HEK293 (cell line): ENCODE results near the gene ADPRHL1.

Source experiments
- MZF1 ChIP-seq: fragments of 450-650 bp; formaldehyde crosslinking; IDR thresholded peaks from 2 replicates; pipeline ENCODE4 v1.5.1; 2017; ENCODE audit warnings: missing biosample characterization, missing genetic modification characterization, borderline replicate concordance
- REPIN1 ChIP-seq: fragments of 450-650 bp; formaldehyde crosslinking; IDR thresholded peaks from 2 replicates; pipeline ENCODE4 v1.5.1; 2017; ENCODE audit warnings: missing biosample characterization, missing genetic modification characterization, low read depth
- ZNF121 ChIP-seq: fragments of 450-650 bp; formaldehyde crosslinking; IDR thresholded peaks from 2 replicates; pipeline ENCODE4 v1.5.1; 2016; ENCODE audit warnings: missing biosample characterization, missing genetic modification characterization
- ZNF571 ChIP-seq: fragments of 450-650 bp; formaldehyde crosslinking; IDR thresholded peaks from 2 replicates; pipeline ENCODE4 v1.5.0; 2017; ENCODE audit warnings: missing biosample characterization, missing genetic modification characterization
- ZNF629 ChIP-seq: fragments of 450-650 bp; formaldehyde crosslinking; IDR thresholded peaks from 2 replicates; pipeline ENCODE4 v1.5.1; 2017; ENCODE audit warnings: missing biosample characterization, missing genetic modification characterization
- TF ChIP-seq, protein P1 (sequence below): fragments of 450-650 bp; formaldehyde crosslinking; IDR thresholded peaks from 2 replicates; pipeline ENCODE4 v1.5.1; 2016; ENCODE audit warnings: missing biosample characterization, missing genetic modification characterization
- TF ChIP-seq, protein P2 (sequence below): fragments of 450-650 bp; formaldehyde crosslinking; IDR thresholded peaks from 2 replicates; pipeline ENCODE4 v1.5.1; 2016; ENCODE audit warnings: missing biosample characterization, missing genetic modification characterization
- TF ChIP-seq, protein P3 (sequence below): fragments of 450-650 bp; formaldehyde crosslinking; IDR thresholded peaks from 2 replicates; pipeline ENCODE4 v1.5.1; 2016; ENCODE audit warnings: missing biosample characterization, missing genetic modification characterization, low read depth
- TF ChIP-seq, protein P4 (sequence below): fragments of 450-650 bp; formaldehyde crosslinking; IDR thresholded peaks from 2 replicates; pipeline ENCODE4 v1.5.1; 2017; ENCODE audit warnings: missing biosample characterization, missing genetic modification characterization
- TF ChIP-seq, protein P5 (sequence below): fragments of 450-650 bp; formaldehyde crosslinking; IDR thresholded peaks from 2 replicates; pipeline ENCODE4 v1.5.1; 2016; ENCODE audit warnings: missing biosample characterization, missing genetic modification characterization
- TF ChIP-seq, protein P6 (sequence below): sonication (generic); formaldehyde crosslinking; IDR thresholded peaks from 2 replicates; pipeline ENCODE4 v1.8.1; 2022; ENCODE audit warnings: mild to moderate bottlenecking, moderate library complexity, missing genetic modification reagents
- TF ChIP-seq, protein P7 (sequence below): fragments of 450-650 bp; formaldehyde crosslinking; IDR thresholded peaks from 2 replicates; pipeline ENCODE4 v1.5.1; 2016; ENCODE audit warnings: missing biosample characterization, missing genetic modification characterization
- TF ChIP-seq, protein P8 (sequence below): fragments of 450-650 bp; formaldehyde crosslinking; IDR thresholded peaks from 2 replicates; pipeline ENCODE4 v1.5.0; 2017; ENCODE audit warnings: missing biosample characterization, missing genetic modification characterization, borderline replicate concordance

DNA sequence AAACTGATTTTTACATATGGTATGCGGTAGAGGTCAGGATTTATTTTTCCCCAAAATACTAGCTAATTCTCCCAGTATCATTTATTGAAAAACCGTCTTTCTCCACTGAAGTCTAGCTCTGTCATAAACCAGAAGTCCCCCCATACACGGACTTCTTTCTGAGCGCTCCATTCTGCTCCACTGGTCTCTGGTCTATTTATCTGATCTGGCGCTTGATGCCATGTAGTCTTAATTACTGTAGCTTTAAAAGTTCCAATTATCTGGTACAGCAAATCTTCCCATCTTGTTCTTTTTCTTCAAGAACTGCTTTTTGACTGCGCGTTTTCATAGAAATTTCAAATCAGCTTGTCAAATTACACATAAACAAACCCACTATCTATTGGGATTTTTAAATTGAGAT lies 23.5 kb upstream of the ADPRHL1 start:
- TF ChIP-seq, protein P1, sequence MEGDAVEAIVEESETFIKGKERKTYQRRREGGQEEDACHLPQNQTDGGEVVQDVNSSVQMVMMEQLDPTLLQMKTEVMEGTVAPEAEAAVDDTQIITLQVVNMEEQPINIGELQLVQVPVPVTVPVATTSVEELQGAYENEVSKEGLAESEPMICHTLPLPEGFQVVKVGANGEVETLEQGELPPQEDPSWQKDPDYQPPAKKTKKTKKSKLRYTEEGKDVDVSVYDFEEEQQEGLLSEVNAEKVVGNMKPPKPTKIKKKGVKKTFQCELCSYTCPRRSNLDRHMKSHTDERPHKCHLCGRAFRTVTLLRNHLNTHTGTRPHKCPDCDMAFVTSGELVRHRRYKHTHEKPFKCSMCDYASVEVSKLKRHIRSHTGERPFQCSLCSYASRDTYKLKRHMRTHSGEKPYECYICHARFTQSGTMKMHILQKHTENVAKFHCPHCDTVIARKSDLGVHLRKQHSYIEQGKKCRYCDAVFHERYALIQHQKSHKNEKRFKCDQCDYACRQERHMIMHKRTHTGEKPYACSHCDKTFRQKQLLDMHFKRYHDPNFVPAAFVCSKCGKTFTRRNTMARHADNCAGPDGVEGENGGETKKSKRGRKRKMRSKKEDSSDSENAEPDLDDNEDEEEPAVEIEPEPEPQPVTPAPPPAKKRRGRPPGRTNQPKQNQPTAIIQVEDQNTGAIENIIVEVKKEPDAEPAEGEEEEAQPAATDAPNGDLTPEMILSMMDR (tag by site-specific recombination): no peak
- TF ChIP-seq, protein P2, sequence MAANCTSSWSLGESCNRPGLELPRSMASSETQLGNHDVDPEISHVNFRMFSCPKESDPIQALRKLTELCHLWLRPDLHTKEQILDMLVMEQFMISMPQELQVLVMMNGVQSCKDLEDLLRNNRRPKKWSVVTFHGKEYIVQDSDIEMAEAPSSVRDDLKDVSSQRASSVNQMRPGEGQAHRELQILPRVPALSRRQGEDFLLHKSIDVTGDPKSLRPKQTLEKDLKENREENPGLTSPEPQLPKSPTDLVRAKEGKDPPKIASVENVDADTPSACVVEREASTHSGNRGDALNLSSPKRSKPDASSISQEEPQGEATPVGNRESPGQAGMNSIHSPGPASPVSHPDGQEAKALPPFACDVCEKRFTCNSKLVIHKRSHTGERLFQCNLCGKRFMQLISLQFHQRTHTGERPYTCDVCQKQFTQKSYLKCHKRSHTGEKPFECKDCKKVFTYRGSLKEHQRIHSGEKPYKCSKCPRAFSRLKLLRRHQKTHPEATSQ (tag by site-specific recombination): no peak
- no peak for TF ChIP-seq ZNF629
- TF ChIP-seq REPIN1 (tag by site-specific recombination): no peak
- TF ChIP-seq, protein P3, sequence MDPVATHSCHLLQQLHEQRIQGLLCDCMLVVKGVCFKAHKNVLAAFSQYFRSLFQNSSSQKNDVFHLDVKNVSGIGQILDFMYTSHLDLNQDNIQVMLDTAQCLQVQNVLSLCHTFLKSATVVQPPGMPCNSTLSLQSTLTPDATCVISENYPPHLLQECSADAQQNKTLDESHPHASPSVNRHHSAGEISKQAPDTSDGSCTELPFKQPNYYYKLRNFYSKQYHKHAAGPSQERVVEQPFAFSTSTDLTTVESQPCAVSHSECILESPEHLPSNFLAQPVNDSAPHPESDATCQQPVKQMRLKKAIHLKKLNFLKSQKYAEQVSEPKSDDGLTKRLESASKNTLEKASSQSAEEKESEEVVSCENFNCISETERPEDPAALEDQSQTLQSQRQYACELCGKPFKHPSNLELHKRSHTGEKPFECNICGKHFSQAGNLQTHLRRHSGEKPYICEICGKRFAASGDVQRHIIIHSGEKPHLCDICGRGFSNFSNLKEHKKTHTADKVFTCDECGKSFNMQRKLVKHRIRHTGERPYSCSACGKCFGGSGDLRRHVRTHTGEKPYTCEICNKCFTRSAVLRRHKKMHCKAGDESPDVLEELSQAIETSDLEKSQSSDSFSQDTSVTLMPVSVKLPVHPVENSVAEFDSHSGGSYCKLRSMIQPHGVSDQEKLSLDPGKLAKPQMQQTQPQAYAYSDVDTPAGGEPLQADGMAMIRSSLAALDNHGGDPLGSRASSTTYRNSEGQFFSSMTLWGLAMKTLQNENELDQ (tag by site-specific recombination): no peak
- TF ChIP-seq, protein P4, sequence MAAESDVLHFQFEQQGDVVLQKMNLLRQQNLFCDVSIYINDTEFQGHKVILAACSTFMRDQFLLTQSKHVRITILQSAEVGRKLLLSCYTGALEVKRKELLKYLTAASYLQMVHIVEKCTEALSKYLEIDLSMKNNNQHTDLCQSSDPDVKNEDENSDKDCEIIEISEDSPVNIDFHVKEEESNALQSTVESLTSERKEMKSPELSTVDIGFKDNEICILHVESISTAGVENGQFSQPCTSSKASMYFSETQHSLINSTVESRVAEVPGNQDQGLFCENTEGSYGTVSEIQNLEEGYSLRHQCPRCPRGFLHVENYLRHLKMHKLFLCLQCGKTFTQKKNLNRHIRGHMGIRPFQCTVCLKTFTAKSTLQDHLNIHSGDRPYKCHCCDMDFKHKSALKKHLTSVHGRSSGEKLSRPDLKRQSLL (tag by site-specific recombination): no peak
- TF ChIP-seq, protein P5, sequence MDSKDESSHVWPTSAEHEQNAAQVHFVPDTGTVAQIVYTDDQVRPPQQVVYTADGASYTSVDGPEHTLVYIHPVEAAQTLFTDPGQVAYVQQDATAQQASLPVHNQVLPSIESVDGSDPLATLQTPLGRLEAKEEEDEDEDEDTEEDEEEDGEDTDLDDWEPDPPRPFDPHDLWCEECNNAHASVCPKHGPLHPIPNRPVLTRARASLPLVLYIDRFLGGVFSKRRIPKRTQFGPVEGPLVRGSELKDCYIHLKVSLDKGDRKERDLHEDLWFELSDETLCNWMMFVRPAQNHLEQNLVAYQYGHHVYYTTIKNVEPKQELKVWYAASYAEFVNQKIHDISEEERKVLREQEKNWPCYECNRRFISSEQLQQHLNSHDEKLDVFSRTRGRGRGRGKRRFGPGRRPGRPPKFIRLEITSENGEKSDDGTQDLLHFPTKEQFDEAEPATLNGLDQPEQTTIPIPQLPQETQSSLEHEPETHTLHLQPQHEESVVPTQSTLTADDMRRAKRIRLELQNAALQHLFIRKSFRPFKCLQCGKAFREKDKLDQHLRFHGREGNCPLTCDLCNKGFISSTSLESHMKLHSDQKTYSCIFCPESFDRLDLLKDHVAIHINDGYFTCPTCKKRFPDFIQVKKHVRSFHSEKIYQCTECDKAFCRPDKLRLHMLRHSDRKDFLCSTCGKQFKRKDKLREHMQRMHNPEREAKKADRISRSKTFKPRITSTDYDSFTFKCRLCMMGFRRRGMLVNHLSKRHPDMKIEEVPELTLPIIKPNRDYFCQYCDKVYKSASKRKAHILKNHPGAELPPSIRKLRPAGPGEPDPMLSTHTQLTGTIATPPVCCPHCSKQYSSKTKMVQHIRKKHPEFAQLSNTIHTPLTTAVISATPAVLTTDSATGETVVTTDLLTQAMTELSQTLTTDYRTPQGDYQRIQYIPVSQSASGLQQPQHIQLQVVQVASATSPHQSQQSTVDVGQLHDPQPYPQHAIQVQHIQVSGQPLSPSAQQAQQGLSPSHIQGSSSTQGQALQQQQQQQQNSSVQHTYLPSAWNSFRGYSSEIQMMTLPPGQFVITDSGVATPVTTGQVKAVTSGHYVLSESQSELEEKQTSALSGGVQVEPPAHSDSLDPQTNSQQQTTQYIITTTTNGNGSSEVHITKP (tag by site-specific recombination): no peak
- TF ChIP-seq MZF1 (tag by site-specific recombination): no peak
- TF ChIP-seq, protein P6, sequence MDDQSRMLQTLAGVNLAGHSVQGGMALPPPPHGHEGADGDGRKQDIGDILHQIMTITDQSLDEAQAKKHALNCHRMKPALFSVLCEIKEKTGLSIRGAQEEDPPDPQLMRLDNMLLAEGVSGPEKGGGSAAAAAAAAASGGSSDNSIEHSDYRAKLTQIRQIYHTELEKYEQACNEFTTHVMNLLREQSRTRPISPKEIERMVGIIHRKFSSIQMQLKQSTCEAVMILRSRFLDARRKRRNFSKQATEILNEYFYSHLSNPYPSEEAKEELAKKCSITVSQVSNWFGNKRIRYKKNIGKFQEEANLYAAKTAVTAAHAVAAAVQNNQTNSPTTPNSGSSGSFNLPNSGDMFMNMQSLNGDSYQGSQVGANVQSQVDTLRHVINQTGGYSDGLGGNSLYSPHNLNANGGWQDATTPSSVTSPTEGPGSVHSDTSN (CRISPR knock-in tag): no peak
- TF ChIP-seq, protein P7, sequence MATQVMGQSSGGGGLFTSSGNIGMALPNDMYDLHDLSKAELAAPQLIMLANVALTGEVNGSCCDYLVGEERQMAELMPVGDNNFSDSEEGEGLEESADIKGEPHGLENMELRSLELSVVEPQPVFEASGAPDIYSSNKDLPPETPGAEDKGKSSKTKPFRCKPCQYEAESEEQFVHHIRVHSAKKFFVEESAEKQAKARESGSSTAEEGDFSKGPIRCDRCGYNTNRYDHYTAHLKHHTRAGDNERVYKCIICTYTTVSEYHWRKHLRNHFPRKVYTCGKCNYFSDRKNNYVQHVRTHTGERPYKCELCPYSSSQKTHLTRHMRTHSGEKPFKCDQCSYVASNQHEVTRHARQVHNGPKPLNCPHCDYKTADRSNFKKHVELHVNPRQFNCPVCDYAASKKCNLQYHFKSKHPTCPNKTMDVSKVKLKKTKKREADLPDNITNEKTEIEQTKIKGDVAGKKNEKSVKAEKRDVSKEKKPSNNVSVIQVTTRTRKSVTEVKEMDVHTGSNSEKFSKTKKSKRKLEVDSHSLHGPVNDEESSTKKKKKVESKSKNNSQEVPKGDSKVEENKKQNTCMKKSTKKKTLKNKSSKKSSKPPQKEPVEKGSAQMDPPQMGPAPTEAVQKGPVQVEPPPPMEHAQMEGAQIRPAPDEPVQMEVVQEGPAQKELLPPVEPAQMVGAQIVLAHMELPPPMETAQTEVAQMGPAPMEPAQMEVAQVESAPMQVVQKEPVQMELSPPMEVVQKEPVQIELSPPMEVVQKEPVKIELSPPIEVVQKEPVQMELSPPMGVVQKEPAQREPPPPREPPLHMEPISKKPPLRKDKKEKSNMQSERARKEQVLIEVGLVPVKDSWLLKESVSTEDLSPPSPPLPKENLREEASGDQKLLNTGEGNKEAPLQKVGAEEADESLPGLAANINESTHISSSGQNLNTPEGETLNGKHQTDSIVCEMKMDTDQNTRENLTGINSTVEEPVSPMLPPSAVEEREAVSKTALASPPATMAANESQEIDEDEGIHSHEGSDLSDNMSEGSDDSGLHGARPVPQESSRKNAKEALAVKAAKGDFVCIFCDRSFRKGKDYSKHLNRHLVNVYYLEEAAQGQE (tag by site-specific recombination): no peak
- TF ChIP-seq ZNF571: no peak
- TF ChIP-seq, protein P8, sequence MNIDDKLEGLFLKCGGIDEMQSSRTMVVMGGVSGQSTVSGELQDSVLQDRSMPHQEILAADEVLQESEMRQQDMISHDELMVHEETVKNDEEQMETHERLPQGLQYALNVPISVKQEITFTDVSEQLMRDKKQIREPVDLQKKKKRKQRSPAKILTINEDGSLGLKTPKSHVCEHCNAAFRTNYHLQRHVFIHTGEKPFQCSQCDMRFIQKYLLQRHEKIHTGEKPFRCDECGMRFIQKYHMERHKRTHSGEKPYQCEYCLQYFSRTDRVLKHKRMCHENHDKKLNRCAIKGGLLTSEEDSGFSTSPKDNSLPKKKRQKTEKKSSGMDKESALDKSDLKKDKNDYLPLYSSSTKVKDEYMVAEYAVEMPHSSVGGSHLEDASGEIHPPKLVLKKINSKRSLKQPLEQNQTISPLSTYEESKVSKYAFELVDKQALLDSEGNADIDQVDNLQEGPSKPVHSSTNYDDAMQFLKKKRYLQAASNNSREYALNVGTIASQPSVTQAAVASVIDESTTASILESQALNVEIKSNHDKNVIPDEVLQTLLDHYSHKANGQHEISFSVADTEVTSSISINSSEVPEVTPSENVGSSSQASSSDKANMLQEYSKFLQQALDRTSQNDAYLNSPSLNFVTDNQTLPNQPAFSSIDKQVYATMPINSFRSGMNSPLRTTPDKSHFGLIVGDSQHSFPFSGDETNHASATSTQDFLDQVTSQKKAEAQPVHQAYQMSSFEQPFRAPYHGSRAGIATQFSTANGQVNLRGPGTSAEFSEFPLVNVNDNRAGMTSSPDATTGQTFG: no peak
- TF ChIP-seq ZNF121 (tag by site-specific recombination): no peak
